Measurements from ENCODE around the gene ZNF394.

The ZNF394 gene

DNA sequence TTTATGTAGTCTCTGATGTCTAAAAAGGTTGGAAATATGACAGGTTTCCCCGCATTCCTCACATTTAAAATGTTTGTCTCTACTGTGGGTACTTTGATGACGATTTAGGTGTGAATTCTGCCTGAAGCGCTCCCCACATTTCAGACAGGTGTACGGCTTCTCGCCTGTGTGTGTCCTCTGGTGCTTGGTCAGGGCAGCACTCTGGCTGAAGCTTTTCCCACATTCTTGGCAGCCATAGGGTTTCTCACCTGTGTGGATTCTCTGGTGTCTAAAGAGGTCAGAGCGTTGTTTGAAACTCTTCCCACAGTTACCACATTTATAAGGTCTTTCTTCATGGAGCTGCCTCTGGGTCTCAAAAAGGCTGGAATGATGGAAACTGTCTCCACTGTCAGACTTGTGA lies 6.3 kb downstream of the ZNF394 start:
- DNase-seq (ENCODE audit: low spot score) = no peak

DNA sequence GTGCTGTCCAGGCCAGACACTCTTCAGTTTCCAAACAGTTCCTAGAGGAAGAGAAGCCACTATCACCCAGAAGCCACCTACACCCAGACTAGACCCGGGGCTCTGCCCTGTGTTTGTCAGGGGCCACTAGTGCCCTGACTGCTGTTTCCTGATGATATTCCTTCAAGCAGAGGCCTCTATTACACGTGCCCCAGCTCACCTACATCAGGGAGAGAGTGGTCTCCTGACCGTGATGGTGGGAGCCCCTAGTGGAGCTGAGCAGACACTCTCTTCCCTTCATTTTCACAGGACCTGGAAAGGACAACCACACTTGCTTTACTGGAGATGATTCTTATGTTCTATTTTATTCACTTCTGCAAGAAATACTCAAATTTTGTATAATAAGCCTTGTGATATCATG lies 9.2 kb downstream of the ZNF394 start:
- no peak for DNase-seq (ENCODE audit: low spot score)

DNA sequence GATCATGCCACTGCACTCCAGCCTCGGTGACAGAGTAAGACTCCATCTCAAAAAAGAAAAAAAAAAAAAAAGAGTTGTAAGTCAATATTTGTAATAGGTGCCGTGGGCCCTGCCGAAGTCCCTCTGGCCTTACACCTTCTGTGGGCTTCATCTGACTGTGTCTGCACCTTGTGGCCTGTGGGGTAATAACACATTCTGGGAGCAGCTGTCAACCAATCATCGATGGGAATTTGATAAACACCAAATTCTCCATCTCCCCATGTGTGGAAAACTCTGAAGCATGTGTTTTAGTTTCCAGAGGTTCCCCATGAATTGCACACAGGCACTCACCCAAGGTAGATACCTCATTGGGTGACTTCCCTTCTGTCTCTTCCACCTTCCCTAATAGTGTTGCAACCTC lies 10.8 kb downstream of the ZNF394 start:
- no peak for DNase-seq (ENCODE audit: low spot score)

DNA sequence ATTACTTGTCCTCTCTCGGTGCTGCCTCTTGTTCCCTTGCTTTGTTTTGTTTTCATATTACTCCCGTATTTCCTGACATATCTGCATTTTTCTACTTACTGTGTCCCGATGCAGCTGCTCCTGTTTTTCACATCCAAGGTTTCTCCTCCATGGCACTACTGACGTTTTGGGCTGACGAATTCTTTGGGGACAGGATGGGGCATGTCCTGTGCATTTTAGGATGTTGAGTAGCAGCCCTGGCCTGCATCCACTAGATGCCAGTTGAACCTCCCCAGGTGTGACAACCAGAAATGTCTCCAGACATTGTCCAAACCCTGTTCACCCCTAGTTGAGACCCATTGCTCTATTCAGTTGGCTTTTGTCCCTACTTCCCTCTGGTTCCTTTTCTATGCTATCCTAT lies 15.0 kb downstream of the ZNF394 start:
- no peak for DNase-seq (ENCODE audit: low spot score)

DNA sequence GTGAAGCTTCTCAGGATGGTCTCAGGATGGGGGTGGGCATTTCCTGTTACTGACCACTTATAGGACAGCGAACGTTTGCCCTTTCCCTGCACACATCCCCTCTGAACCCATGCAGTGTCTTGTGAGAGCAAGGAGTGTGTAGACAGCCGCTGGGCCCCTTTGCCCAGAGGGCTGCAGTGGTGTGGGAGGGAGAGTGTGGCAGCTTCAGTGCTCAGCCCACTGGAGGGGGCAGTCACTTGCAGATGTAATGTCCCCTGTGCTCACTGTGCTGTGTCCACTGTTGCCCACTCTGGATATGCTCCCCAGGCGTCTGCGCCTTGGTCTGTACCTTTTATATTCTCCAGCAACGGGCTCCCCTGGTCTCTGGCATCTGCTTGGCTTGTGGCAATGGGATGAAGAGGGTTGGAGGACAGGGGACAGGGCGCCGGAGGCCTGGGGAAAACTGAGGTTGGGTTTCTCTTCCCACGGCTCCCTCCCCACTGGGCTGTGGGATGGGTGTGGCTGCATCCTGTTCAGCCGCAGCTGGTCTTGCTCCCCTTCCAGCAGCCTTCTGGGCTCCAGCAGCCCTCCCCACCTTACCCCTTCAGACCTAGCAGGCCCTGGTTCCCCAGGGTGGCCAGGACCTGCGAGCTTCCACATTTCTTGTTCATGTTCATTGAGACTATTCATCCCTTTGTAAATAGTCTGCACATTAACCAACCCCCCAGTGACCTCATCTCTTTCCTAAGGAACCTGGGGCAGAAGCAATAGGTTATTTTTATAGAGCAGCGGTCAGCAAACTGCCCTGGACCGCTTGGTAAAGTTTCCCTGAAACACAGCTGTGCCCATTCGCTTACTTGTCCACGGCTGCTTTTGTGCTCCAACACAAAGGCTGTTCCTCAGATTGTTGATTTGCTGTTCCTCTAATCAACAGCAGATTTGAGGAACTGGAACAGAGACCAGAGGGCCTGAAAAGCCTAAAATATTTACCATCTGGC lies 21.3 kb downstream of the ZNF394 start:
- no peak for DNase-seq (ENCODE audit: low spot score)

DNA sequence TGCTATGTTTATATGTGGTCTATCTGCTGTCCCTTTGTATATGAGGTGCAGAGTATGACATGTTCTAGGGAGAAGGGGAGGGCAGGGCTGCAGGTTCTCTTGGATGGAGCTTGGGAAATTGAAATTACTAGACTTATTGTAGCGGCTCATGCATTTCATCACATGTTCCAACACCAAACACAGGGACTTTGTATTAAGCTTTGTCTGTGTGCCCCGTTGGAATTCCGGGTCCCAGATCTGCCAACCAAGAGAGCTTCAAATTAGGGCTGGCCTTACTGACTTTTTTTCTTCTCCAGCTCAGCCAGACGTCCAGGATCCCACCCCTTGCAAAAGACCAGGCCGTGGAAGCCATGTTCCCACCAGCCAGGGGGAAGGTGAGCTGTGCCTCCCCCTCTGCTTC lies 24.0 kb downstream of the ZNF394 start:
- no peak for DNase-seq (ENCODE audit: low spot score)

DNA sequence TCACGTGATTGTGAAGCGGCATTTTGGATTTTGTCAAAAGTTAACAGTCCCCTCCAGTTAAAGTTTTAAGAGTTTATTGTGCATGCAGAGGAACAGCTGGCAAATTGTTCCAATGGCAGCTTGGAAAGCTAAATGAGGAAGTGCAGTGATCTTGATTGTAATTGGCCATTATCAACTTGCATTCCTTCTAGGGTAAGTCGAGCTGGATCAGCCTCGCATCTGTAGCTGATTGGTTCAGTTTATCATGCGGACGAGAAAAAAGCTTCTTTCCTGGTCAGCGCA lies 26.8 kb downstream of the ZNF394 start:
- DNase-seq (ENCODE audit: low spot score) = peak; percentile 70

DNA sequence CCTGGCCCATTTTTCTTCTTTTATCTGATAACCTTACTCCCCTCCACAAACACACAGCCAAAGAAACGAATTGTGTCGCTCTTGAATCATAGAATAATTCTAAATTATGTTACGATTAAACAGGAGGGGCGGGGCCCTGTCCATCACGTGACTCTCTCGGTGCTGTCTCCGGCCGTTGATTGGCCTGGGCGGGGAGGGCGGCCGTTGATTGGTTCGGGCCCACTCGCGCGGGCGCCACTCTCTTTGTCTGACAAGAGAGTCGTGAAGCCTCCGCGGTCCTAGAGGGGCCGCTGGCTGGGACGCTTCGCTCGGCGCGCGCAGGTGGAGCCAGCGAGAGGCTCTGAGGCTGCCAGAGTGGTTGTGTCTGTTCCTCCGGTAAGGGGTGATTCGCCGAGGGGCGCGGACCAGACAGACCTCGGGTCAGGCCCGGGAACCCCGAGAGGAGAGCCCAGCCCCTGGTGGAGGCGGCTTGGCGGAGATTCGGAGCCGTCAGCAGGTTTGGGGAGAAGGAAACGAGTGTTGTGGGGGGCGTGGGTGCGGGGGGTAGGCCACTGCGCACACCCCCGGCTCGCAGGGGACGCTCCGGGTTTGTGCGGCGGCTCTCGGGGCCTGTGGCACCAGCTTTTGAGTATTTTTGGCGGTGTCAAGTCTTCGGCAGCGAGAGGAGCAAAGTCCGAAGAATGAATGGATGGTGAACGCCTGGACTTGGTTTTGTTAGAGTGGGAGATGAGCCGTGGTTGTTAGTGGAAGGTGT lies 27.3 kb downstream of the ZNF394 start, which contains the start of gene ZNF789:
Gene ZNF789 (plus strand): TSS at position 330 of the 754 bp plus-strand sequence. CDS start 3,567 bp downstream, outside the sequence.
- DNase-seq (ENCODE audit: low spot score) = peak; percentile 99

DNA sequence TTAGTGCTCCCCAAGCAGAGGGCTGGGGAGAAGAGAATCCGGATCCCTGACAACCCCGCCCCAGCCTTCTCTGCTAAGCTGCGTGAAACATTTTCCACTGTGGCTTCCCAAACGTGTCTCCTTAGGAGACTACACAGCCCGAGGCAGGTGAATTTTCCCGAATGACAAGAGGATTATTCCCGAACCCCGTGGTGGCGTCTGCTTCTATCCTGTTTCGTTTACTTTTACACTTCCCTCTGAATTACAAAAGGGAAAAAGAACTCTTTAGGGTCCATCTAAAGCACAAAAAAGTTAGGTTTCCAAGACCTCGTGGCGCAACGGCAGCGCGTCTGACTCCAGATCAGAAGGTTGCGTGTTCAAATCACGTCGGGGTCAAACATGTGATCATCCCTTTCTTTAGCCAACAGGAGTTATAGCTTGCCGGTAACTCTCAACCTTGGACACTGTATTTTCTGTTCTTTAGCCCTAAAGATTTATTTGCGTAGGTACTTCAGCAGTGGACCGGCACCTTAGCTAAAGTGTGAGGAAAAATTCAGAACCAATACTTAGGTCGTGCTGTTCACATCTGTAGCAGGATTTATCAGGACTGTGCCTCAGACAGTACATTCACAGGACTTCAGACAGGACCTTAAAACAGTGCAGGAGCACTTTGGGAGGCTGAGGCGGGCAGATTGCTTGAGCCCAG lies 30.6 kb downstream of the ZNF394 start:
- no peak for DNase-seq (ENCODE audit: low spot score)

DNA sequence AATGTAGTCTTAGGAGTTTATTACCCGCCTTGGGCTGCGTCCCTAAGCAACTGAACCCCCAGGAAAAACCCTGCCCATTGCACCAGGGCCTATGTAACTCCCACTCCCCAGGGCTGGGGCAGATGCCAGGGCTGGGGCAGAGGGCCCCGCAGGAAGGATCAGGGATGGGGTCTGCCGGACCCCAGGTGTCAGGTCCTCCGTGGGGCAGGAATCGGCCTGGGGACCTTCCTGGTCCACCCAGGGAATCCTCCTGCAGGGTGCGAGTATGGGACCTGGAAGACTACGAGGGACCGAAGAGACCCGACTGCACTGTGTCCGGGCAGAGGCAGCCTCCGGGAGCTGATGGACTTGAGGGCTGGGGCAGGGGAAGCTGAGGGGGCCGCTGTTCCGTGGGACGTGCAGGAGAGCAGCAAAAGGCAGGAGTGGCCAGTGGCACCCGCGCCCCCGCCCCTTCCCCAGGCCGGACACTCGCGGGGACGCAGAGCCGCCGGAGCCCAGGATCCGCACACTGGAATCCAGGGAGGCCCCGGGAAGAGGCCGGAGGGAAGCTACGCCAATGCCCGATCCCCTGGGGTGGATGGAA lies 31.7 kb downstream of the ZNF394 start:
- DNase-seq (ENCODE audit: low spot score) = no peak

DNA sequence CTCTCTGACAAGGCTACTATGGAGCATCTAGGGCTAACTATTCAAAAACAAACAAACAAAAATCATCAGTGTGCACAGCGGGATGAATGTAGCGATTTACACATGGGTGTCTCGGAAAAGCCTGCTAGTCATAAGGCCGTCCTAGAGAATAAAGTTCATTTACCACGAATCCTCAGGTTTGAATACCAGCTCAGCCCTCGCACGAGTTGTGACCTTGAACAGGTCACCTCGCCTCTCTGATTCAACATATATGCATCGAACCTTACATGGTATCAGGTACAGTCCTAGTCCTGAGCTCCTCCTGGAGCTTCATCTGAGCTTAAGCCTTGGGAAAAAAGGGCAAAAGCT lies 34.7 kb downstream of the ZNF394 start:
- DNase-seq (ENCODE audit: low spot score) = no peak

DNA sequence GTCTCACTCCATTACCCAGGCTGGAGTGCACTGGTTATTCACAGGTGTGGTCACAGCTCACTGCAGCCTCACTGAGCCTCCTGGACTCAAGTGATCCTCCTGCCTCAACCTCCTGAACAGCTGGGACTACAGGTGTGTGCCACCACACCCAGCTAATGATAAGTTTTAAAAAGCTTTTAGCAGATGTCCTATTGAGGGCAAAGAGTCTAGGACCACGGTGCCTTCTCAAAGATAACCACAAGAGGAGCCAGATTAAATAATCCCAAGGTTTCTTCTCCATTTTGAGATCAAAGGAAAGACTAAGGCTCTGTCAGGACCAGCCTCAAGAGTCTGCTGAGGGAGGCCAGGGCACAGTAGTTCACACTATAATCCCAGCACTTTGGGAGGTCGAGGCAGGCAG lies 38.9 kb downstream of the ZNF394 start:
- DNase-seq (ENCODE audit: low spot score) = no peak

DNA sequence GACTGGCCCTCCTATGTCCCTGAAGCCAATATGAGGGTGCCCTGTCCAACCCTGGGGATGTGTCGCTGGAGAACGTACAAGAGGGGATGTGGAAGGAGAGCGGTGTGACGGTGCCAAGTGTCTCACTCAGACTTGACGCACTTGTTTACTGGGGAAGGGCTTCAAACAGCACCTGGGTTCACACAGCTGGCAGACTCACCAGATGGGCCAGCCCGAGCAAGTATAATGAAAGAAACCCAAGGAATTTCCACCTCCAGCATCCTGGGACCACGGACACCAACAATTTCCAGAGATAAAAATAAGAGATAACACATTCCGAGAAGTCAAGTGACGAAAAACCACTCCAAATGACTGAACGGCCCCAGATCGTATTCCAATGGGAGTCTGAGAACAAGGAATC lies 39.4 kb downstream of the ZNF394 start:
- DNase-seq (ENCODE audit: low spot score) = no peak

DNA sequence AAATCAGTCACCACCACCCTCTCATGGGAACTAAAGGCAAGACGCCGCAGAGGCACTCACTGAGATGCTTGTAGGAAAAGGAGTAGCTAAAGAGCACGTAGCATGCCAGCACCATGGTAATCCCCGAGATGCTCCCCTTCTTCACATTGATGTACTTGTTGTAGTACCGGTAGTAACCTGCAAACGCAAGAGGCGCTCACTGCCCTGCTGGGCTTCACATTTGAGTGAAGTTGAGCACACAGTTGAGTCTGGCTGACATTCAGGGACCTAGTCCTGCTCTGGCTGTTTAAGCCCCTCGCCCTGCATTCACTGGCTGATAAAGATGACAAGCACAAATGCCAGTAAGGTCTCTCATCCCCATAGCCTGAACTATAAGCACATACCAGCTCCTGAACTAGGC lies 41.0 kb downstream of the ZNF394 start:
- peak; percentile 48 for DNase-seq (ENCODE audit: low spot score)

DNA sequence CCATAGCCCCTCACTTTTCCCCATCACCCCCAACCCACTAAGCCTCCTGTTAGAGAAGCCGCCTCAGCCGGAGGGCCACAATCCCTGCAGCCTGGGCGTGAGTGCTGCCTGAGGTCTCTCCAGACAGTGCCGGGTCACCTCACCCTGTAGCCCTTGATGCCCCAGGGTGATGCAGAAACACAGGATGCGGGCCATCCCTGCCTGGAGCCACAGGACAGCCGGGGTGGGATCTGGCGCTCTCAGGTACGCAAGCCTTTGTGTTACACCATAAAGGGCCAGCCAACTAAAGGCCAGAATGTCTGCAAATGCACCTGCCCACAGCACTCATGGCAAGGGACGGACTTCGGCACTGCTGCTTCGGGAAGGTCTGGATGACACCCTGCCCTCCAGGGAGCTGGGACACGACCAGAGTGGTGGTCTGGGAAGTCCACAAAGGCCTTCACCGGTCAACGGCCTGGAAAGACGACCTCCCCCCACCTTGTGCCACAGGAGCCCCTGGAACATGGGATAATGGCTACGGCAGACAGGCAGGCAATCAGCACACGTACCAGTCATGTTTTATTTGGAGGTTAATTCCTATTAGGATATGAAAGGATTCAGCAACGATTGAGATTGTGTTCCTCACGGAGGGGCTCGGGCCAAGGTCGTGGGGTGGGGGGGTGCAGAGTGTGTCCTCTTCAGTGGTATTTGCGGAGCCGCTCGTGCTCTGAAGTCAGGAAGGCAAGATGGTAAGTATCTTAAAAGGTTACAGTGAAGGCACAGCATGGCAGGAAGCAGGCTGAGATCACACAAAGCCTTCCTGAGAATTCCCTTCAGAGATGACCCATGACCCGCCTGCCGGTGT lies 42.2 kb downstream of the ZNF394 start:
- no peak for DNase-seq (ENCODE audit: low spot score)

DNA sequence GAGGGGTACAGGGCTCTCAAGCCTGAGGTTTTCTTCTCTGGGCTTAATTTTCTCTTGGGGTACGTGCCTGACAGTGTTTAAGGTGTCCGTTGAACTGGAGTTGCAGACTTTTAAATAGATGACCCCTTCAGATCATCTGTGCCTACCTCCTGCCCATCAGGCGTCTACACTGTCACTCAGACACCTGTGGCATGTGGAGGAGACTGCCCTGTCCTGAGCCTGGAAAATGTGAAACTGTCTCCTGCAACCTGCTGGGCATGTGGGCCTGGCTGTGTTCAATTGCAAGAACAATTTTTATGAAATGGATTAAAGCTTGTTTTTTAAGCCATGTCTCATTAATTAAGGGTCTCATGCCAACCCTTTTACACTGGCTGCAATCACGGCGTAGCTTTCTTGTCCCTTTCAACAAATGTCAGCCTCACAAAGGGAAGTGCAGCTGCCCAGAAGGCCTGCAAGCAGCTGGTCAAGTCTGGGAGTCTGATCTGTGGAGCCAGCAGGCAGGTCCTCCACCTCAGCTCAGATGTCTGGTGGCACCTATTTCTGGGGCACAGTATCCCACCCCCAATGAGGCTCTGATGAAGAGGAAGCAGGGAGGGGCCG lies 42.9 kb downstream of the ZNF394 start:
- DNase-seq (ENCODE audit: low spot score) = no peak

DNA sequence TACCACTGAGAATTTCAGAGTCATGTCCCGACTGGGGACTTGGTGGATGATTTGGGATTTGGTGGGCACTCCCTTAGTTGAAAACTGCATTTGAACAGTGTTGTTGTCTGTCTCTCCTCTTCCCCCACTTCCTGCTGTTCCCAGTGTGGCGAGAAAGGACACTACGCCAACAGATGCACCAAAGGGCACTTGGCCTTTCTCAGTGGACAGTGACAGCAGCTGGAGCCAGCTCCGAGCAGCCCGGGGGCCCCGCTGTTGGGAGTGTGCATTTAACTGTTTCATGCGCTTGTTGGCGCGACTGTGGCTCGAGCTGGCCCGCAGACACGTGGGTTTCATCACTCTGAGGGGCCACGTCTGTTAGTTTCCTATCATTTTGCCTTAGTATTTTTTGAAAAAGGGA lies 43.8 kb downstream of the ZNF394 start:
- no peak for DNase-seq (ENCODE audit: low spot score)

DNA sequence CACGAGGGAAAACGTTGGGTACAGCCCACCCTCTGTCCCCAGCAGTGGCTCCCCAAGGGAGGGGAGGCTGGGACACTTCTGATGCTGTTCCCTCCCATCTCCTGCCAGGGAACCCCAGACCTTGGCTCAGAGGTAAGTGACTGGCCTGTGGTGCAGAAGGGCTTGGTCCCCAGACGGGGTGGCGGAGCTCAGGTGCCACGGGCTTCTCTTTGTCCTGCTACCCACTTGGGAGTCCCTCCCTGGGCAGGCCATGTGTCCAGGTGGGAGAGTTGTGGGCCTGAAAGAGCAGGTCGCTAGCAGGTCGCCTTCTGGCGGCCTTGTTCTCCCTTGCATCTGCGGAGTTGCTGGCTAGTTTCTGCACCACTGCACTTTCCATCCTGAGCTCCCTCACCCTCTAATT lies 44.2 kb downstream of the ZNF394 start:
- DNase-seq (ENCODE audit: low spot score) = no peak

DNA sequence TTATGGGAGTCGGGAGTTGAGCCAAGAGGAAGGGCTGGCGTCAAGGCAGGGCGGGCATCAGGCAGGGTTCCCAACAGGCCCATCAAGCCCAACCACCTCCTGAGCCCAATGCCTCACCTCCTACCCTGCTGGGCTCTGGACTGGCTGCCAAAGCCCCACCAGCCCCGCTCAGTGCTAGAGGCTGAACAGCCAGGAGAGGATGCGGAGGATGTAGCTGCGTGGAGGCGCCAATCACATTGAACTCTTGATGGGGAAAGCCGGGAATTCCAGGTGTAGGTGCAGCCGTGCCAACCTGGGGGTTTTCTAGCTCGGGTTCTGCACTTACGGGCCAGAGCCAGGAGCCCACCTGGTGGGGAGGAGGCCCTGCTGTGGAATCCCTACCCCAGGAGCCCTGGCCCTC lies 47.0 kb downstream of the ZNF394 start:
- no peak for DNase-seq (ENCODE audit: low spot score)

DNA sequence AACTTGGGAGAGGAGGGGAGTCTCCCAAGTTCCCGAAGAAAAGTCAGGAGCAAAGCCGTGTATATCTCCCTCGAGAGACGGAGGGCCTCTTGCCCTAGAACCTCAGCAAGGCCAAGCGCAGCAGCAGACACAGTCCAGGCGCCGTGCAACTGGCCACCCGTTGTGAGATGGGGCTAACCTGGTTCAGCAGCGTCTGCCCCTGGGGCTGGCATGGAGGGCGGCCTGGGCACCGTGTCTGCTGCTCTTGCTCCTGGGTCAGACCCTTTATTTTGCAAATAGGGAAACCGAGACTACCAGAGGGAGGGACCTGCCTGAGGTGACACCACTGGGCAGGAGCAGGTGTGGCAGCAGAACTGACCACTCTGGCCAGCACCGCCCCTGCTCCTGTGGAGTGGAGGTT lies 47.5 kb downstream of the ZNF394 start:
- no peak for DNase-seq (ENCODE audit: low spot score)

DNA sequence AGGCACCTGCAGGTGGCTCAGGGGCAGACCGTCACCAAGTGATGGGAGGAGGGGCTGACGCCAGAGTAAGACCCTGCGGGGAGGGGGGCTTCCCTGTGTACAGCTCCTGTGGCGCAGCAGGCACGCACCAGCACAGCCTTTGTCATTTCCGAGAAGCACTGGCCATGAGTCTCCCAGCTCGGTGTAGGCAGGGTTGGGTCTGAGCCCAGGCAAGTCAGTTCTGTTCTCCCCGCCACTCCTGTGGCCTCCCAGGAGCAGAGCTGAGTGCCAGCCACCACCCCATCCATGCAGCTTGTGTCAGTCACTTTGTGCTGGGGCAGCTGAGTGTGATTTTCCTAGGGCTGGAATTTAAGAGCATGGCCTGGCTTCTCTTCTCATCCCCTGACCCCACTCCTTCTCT lies 48.1 kb downstream of the ZNF394 start:
- DNase-seq (ENCODE audit: low spot score) = no peak
